ENCODE data around the gene MSRB3. TPM values are rescaled to one million over a fixed set of nuclear protein-coding genes. Genes with fewer than 3 reads are reported as not detected.
A peak's percentile ranks its signal among the peaks of the same experiment; 100 is the strongest.

MSRB3 gene
- total RNA-seq, 1 donor from 2014 or later, result 8.3 TPM

GRCh38 chr12:65420941-65421340 is 142.5 kb downstream of the MSRB3 start:
- Mint-ChIP-seq H3K9me3 (peaks cover 21% of the 10 kb centered on the region), H3K36me3 (ENCODE audit: low read depth) (peaks cover 23% of the 10 kb centered on the region), H3K27me3 (ENCODE audit: low read depth) (no peaks in the 10 kb centered on the region), H3K4me3 (no peak overlapping the region), H3K27ac (ENCODE audit: unreplicated experiment) (no peak overlapping the region), H3K4me1 (no peaks in the 10 kb centered on the region)
- no peak for DNase-seq (ENCODE audit: low read depth, low spot score)
- TF ChIP-seq CTCF (conservative IDR thresholded peaks at IDR 0.05), result no peak

GRCh38 chr12:65427646-65428045 is 149.2 kb downstream of the MSRB3 start:
- DNase-seq (ENCODE audit: low read depth, low spot score), result no peak
- Mint-ChIP-seq H3K4me3 (no peak overlapping the region), H3K9me3 (no peaks in the 10 kb centered on the region), H3K4me1 (no peaks in the 10 kb centered on the region), H3K36me3 (ENCODE audit: low read depth) (peaks cover 6% of the 10 kb centered on the region), H3K27me3 (ENCODE audit: low read depth) (no peaks in the 10 kb centered on the region), H3K27ac (ENCODE audit: unreplicated experiment) (peak overlapping the region; percentile 16)
- TF ChIP-seq CTCF (conservative IDR thresholded peaks at IDR 0.05), result no peak

DNA sequence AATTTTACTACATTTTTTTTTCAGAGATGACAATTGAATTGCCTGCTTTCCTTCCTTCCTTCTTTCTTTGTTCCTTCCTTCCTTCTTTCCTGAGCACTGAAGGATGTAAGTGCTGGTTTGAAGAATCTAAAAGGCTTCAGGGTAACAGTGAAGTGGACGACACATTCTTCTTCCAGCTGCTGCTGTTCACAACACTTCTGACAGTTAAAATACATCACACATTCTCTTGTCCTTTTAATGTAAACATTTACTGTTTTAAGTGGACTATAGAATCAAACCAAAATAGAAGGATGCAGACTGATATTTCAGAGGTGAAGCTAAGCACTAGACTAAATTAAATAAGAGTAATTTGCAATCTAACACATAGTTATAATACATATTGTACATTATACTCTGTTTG is 151.5 kb downstream of the MSRB3 start:
- no peaks in the 10 kb centered on the region for H3K4me1 Mint-ChIP-seq
- H3K27me3 Mint-ChIP-seq (ENCODE audit: low read depth), result no peaks in the 10 kb centered on the region
- no peak overlapping the region for H3K4me3 Mint-ChIP-seq
- DNase-seq (ENCODE audit: low read depth, low spot score), result no peak
- TF ChIP-seq CTCF (conservative IDR thresholded peaks at IDR 0.05), result no peak
- no peak overlapping the region for H3K27ac Mint-ChIP-seq (ENCODE audit: unreplicated experiment)
- peaks cover 3% of the 10 kb centered on the region for H3K36me3 Mint-ChIP-seq (ENCODE audit: low read depth)
- no peaks in the 10 kb centered on the region for H3K9me3 Mint-ChIP-seq

DNA sequence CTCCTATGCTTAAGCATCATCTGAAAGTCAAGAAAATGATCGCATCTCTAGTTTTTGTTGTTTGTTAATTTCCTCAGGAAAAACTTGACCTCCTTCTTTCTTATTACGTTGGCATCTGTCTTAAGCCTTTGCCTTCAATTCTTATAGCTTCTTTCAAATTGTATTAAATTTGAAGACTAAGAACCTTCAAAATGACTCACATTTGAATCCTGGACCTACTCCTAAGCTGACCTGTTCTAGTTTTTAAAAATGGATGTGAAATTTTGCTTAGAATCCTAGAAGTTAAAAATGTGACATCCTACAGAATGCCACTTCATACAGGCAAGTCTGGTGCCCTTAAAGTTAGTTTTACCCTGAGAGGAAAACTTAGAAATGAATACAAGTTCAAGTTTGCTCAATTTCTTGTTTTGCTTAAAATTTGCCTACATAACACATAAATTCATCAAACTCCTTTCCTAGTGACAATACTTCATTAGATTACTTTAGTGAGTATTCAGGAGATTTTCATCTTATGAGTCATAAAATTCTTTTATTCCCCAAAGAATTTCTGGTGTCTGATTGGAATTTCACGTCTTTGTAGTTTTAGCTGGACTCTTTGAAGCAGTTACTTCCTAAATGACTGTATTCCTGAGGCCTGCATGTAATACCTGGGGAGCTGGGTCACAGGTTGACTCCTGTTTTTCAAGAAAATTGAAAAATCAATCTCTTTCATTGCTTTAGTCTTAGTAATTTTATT is 152.3 kb downstream of the MSRB3 start:
- H3K36me3 Mint-ChIP-seq (ENCODE audit: low read depth), result peaks cover 3% of the 10 kb centered on the region
- H3K9me3 Mint-ChIP-seq, result no peaks in the 10 kb centered on the region
- no peak overlapping the region for H3K4me3 Mint-ChIP-seq
- H3K27ac Mint-ChIP-seq (ENCODE audit: unreplicated experiment), result no peak overlapping the region
- no peaks in the 10 kb centered on the region for H3K4me1 Mint-ChIP-seq
- DNase-seq (ENCODE audit: low read depth, low spot score), result no peak
- TF ChIP-seq CTCF (conservative IDR thresholded peaks at IDR 0.05), result no peak
- no peaks in the 10 kb centered on the region for H3K27me3 Mint-ChIP-seq (ENCODE audit: low read depth)

- DNase-seq (ENCODE audit: low read depth, low spot score), result no peak
- Mint-ChIP-seq H3K36me3 (ENCODE audit: low read depth) (no peaks in the 10 kb centered on the region), H3K4me3 (no peak overlapping the region), H3K27ac (ENCODE audit: unreplicated experiment) (no peak overlapping the region), H3K9me3 (no peaks in the 10 kb centered on the region), H3K27me3 (ENCODE audit: low read depth) (no peaks in the 10 kb centered on the region), H3K4me1 (no peaks in the 10 kb centered on the region)
- TF ChIP-seq CTCF (conservative IDR thresholded peaks at IDR 0.05), result no peak
These were observed 153.6 kb downstream of the MSRB3 start for GRCh38 chr12:65432114-65432513.

All from neural crest cell (in vitro differentiated cells).